ENCODE measurements around the gene EYS.

GRCh38 chr6:64721865-64722264 lies 985.2 kb downstream of the EYS start:
- TF ChIP-seq CTCF (IDR thresholded peaks at IDR 0.05) (no peak), EP300 (IDR thresholded peaks at IDR 0.05) (no peak), POLR2A (IDR thresholded peaks at IDR 0.05; ENCODE audit: low read length) (no peak), NR3C1 (IDR thresholded peaks at IDR 0.05) (no peak)

All from A549 (cell line).